WI38 (cell line): ENCODE data around the gene PMAIP1.
"Not testable (repeated sequence)": the region's sequence is repeated elsewhere in the genome, so short reads cannot be mapped to it uniquely, and the experiment has no call there.

Experiments used
- H3K4me3 ChIP-seq: 2 replicates; pipeline ENCODE4 v1.5.1; 2011; ENCODE audit warnings: low read depth, mild to moderate bottlenecking, control low read depth, low read length
- CTCF ChIP-seq: IDR thresholded peaks from 2 replicates; pipeline ENCODE4 v1.5.1; 2012; ENCODE audit warnings: low read depth, mild to moderate bottlenecking, control low read depth, low read length

Gene PMAIP1

GRCh38 chr18:59899298-59900221 lies at the start of gene PMAIP1:
TSS of gene PMAIP1 (plus strand) at chr18:59899996. CDS start at chr18:59900178, 182 bp downstream.
- H3K4me3 ChIP-seq = peak within 1 kb of the TSS; percentile 77
- no peak for TF ChIP-seq CTCF

- no peak overlapping the region for H3K4me3 ChIP-seq
- no peak for TF ChIP-seq CTCF
Measured at GRCh38 chr18:59851784-59852399, 47.9 kb upstream of the PMAIP1 start.

GRCh38 chr18:59852548-59852947 lies 47.2 kb upstream of the PMAIP1 start:
- no peak overlapping the region for H3K4me3 ChIP-seq
- no peak for TF ChIP-seq CTCF

GRCh38 chr18:59853380-59853779 lies 46.4 kb upstream of the PMAIP1 start:
- no peak overlapping the region for H3K4me3 ChIP-seq
- no peak for TF ChIP-seq CTCF

- not testable (repeated sequence) for H3K4me3 ChIP-seq
Measured at GRCh38 chr18:59853988-59854387, 45.8 kb upstream of the PMAIP1 start.

GRCh38 chr18:59861009-59861408 lies 38.8 kb upstream of the PMAIP1 start:
- H3K4me3 ChIP-seq = no peak overlapping the region
- TF ChIP-seq CTCF = no peak

- TF ChIP-seq CTCF = no peak
Measured at GRCh38 chr18:59861963-59862819, 37.6 kb upstream of the PMAIP1 start.

More at GRCh38 chr18:59861963-59862819, 37.6 kb upstream of the PMAIP1 start:
- H3K4me3 ChIP-seq = no peak overlapping the region
